IPS-18c (cell line): Measurements from ENCODE around the gene KXD1.

Experiments
- H3K4me3 ChIP-seq: 2 replicates; pipeline ENCODE4 v1.7.0; 2013; ENCODE audit warnings: low read depth, mild to moderate bottlenecking, low read length, moderate library complexity; ENCODE audit not compliant: insufficient read depth
- H3K9me3 ChIP-seq: one replicate; pipeline ENCODE4 v1.6.1; 2013; ENCODE audit warnings: mild to moderate bottlenecking, low read length, moderate library complexity; ENCODE audit not compliant: control insufficient read depth, insufficient read depth

The KXD1 gene

DNA sequence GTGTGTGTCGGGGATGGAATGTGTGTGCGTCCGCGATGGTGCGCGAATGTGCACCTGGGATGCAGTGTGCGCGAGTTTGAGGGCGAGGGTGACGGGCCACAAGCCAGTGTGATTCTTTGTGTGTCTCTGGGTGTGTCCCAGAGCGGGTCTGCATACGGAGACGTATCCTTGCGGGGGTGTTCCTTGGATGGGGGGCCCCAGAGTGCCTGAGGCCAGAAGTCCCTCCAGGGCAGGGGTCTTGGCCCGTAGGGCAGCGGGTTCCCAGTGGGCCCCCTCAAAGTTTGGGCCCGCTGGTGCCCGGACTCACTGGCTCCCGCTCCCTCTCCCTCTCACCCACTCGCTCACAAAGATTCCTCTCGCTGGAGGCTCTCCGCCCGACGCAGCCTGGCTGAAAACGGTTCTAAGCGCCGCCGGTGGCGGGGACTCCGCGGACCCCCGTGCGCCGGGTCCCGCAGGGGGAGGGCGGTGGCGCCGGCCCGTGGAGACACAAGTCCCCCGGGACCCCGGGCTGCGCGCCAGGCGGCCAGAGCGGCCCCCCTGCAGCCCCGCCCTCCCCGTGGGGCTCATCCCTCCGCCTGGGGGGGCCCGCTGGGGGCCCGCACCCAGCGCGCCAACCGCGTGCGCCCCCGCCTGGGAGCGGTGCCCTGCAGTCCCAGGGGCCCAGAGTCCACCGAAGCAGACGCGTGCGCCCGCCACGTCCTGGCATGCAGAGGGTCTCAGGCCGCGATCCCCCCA, 48.0 kb downstream of the KXD1 start:
- peak overlapping the region; percentile 20; the same call in 1 of the 2 replicates for H3K4me3 ChIP-seq

DNA sequence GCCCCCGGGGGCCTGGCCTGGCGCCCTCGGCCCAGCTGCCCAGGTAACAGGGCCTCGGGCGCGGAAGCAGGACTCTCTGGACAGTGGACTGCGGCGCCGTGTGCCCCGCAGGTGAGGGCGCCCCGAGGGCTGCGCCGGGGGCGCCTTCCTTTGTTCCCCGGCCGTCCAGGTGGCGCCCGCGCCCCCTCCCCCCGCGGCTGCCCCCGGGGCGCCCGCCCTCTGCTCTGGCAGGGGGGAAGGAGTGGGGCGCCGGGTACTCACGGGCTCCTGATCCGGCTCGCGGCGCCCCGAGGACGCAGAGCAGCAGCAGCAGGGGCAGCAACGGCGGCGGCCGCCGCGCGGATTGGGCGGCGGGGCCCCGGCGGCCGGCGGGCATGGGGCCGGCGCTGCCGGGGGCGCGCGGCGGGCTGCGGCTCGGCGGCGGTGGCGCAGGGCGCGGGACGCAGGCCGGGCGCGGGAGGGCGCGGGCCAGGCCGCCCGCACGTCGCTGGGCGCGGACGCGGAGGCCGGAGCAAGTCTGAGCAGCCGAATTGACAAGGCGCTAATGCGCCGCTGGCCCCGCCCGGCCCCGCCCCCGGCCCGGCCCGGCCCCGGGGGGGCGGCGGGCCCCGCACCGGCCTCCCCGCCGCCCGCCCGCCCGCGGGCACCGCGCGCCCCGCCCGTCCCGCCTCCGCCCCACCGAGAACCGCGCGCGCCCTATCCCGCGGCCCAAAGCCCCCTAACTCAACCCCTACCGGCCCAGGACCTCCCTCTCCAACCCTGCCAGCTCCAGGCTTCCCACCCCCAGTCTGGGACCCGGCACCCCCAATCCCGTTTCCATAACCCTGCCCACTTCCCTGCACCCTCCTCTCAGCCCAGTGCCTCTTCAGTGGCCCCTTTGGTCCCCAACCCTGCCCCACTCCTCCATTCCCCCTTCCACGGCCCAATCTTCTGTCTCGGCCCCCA, 48.9 kb downstream of the KXD1 start, which contains the start of gene CRLF1:
Gene CRLF1 (minus strand): TSS at position 519 of the 945 bp plus-strand sequence. CDS start 143 bp downstream, at position 376.
- peaks cover 2% of the 10 kb centered on the region for H3K9me3 ChIP-seq
- H3K4me3 ChIP-seq, result peak within 1 kb of the TSS; percentile 20; the same call in 1 of the 2 replicates

More for the DNA sequence above, 48.0 kb downstream of the KXD1 start:
- peaks cover 2% of the 10 kb centered on the region for H3K9me3 ChIP-seq

DNA sequence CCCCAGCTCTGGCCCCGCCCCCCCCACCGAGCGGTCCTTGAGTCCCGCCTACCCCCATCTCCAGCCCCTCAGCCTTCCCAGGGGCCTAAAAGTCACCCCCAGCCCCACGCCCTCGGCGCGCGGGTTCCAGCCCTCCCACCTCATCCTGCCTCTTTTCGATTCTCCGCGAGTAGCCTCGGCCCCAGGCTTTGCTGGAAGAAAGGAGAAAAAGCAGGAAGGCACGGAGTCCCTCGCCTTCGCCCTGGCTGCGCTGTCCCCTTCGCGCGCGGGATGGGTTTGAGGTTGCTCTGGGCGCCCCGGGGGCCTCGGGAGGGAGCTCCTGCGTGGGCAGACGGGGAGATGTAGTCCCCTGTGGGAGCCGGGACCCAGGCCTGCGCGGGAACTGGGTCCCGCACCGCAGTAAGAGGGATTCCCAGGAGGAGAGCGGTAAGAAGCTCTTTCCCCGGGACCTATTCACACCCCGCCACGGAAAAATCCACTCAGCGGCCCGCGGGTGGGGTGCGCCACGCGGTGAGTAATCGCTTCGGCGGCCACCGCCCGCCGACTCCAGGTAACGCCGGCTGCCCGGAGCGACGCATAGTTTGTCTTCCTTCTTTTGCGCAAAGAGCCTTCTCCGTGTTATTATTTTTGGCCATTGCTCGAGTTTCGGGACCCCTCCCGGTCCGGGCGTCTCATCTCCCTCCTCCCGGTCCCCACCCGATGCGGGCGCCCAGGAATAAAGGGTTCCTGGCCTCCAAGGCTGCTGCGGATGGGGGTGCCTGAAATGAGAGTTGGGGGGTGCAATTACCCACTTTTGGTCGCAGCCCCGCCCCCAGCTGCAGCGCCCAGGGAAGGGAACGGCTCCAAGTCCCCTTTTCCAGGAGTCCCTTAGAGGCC, 49.8 kb downstream of the KXD1 start:
- Histone ChIP-seq H3K4me3 (no peak overlapping the region), H3K9me3 (peaks cover 2% of the 10 kb centered on the region)

DNA sequence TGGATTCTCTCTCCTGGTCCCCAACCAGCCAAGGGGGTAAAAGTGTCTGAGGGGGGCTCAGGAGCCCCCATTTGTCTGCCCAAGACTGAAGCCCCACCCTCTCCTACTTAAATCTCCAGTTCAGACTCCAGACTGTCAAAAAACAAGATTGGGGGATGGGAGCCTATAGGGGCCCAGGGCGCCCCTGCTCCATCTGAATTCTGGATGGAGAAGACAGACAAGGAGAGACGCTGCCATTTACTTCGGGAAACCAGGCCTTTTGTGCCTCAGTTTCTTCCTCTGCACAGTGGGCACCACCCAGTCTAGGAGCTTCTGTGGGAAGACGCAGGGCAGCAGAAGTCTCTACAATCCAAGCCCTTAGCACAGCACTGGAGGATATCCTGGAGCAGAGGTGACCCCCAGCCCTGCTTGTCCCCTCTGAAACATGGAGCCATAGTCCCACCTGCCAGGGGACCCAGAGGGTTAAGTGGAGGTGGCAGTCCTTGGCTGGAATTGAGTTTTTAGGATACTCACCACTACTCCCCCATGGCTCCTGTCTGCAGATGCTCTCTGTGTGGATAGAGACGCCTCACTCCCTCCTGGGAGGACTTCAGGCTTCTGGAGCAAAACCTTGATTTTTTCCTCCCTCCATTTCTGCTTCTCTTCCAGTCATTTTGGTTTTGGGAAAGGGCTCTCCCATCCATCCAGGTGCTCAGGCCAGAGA, 50.6 kb downstream of the KXD1 start:
- no peak overlapping the region; the same call in 1 of the 2 replicates for H3K4me3 ChIP-seq
- peaks cover 2% of the 10 kb centered on the region for H3K9me3 ChIP-seq

DNA sequence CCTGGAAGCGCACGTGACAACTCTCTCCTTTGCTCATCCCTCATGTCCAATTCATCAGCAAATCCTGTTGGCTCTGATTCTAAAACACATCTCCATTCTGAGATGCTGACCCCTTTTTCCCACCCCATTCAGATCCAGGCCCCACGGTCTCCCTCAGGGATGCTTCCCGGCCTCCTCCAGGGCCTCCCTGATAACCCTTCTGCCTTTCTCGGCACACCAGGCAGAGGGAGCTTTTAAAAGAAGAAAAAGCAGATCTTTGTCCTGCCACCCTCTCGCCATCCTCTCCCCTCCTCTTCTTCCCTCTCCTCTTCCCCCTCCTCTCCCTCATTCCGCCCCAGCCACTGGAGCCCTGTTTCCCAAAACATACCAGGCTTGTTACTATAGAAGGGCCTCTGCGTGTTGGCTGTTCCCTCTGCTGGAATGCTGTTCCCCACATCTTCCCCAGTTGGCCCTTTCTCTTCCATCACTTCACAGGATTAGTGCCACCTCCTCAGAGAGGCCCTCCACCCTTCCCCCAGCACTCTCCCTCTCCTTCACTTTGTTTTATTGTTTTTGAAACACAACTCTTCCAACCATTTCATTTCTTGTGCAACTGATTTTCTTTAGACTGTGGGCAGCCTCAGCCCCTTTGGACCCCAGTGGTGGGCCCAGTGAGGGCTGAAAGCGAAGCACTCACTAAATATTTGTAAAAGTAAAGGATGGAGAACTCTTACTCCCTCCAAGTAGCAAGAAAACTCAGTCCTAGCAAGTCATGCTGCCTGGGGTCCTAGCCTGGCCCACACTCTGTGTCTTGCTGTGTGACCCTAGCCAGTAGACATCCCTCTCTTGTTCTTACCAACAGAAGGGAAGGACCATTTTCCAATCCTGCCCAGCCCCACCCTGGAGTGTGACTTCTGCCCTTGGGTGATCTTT, 51.4 kb downstream of the KXD1 start:
- H3K4me3 ChIP-seq, result no peak overlapping the region

DNA sequence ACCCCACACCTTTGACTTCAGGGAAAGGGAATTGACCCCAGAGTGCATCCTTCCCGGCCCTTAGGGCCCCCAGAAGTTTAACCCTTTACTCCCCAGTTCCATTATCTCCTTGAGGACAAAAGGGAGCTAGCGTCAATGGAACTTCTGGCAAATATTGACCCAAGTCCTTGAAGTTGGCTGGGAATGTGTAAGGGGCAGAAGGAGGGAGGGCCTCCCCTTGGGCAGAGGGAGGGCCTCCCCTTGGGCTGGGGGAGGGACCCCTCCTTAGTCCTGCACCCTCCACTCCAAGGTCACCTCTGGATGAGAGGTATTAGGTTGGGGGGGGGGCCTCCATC, 52.0 kb downstream of the KXD1 start:
- Histone ChIP-seq H3K9me3 (peaks cover 2% of the 10 kb centered on the region), H3K4me3 (no peak overlapping the region)

More for the DNA sequence above, 51.4 kb downstream of the KXD1 start:
- H3K9me3 ChIP-seq, result peaks cover 2% of the 10 kb centered on the region

DNA sequence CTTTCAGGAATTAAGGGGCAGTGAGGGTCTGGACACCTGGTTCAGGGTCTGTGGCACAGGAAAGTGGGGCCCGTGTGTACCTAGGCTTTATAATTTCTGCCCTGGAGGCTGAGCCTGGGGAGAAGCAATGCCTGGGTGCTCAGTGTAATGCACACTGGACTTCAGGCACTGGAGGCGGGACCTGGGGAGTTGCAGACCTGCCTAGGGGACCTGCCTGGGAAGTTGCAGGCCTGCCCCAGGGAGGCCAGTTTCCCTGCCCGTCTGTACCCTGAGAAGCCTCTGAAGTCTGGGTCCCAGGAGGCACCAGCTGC, 52.5 kb downstream of the KXD1 start:
- peaks cover 2% of the 10 kb centered on the region for H3K9me3 ChIP-seq
- no peak overlapping the region for H3K4me3 ChIP-seq

DNA sequence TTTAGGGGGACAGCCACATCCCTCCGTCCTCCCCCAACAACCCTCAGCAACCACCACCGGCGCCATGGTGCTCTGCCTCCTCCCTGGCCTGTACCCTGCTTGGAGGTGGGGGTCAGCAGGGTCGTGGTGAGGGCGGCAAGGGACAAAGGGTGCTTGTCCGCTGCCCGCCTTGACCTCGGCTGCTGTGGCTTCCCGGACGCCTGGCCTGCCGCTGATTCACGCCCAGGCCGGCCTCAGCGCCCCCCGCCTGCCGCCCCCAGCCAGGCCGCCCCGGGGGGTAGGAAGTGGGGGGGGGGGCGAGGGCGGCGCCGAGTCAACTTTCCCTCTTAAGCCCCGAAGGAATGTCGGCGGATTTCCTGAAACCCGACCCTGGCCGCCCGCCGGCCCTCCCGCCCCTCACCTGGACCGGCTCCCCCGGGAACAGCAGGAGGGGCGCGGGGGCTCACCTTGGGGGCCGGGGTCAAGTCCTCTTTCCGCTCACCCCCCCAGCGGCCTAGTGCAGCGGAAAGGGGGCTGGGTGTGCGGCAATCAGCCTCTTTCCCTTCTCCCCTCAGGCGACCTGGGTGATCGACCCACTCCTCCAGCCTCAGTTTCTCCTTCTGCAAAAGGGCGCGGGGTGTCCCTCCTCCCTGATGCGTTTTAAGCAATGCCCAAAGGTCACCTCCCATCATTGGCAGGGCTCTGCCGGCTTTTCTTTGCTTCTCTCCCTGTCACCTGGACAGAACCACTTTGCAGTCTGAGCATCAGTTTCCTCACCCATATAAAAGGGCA, 53.1 kb downstream of the KXD1 start:
- H3K4me3 ChIP-seq, result 0 out of 2 replicates have a peak overlapping the region, but pooled peaks have one; percentile 24
- peaks cover 4% of the 10 kb centered on the region for H3K9me3 ChIP-seq

DNA sequence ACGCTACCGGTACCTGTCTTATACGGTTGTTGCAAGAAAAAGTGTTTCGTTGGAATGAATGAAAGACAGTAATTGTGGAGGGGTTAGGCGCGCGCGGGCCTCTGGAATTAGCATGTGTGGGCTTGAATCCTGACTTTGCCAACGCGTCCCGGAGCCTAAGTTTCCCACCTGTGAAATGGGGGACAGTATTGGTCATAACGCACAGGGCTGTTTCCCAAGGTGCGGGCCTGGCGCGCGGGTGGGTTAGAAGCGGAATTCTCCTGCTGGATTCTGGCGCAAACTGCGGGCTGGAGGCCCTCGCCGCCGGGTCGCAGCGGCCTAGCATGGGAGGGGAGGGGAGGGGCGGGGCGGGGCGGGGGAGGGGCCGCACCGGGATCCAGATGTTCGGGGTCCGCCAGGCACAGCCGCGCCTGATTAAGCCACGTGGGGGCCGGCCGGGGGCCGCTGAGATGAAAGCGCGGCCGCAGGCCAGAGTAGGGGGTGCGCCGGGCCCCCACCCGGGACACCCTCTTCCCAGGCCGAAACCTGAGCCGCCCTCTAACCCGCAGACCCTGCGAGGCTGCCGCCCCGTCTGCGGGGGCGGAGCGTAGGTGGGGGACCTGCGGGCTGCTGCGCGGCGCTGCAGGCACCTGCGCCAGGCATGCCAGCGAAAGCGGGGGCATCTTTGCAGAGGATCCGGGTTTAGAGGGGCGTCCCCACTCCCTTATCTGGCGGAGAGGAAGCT, 53.8 kb downstream of the KXD1 start:
- peaks cover 4% of the 10 kb centered on the region for H3K9me3 ChIP-seq
- H3K4me3 ChIP-seq, result peak overlapping the region; percentile 56; the same call in 1 of the 2 replicates

DNA sequence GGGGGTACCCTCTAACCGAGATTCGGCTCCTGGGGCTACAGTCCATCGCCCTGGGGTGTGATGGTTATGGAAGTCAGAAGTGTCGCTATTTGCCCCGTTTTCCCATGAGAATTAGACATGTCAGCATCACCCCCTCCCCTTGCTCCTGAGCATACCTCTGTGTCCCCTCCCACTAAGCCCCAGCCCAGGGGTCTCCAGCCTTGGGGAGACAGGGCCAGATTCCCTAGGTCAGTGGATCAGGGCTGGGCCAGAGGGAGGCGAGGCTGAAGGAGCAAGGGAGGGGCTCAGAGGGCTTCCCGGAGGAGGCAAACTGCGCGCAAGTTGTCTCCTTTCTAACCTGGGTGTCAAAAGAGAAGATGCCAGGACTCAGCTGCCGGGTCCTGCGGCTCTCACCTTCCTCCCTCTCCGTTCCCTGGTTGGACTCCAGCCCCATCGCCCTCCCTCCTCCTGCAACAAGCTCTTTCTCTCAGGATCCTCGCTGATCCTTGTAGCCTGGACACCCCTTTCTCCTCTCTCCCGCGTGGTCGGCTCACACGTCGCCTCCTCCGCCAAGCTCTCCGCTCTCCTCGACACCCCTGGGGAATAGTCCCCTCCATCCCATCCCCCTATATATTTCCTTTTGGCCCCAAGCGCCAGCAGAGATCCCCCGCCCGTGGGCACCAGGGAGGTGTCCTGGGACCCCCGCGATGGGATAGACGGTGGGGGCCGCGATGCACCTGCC, 54.5 kb downstream of the KXD1 start:
- peaks cover 4% of the 10 kb centered on the region for H3K9me3 ChIP-seq

DNA sequence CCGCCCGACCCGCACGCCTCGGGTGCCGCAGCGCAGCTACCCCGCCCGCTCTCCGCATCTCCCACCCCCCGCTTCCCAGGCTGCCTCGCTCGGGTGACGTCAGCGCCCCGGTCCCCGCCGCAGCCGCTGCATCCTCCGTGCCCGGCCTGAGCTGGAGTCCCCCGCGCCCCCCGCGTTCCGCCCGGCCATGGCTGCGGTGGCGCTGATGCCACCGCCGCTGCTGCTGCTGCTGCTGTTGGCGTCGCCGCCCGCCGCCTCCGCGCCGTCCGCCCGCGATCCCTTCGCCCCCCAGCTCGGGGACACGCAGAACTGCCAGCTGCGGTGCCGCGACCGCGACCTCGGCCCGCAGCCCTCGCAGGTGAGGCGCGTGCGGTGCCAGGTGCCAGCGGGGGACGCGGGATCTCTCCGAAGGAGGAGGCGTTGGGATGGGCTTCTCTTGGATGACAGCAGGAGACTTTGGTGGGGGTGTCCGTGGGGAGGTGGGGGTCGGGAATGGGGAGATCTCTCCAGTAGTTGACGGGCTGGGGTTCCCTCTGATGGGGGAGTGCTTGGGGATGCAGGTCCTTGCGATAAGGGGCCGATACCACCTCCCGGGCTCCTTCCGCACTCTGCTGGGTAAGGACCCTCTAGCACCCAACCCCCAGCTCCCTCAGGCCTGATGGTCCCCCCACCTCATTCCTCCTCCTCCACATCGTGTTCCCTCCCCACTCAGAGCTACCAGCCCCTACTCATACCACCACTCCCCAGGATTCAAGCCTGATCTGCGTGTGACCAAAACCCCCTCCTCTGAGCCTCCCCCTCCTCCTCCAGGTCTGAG, 55.3 kb downstream of the KXD1 start, which contains the start of gene TMEM59L:
Gene TMEM59L (plus strand): TSS at position 99 of the 817 bp plus-strand sequence. CDS start 89 bp downstream, at position 188.
- Histone ChIP-seq H3K4me3 (peak within 1 kb of the TSS; percentile 56), H3K9me3 (peaks cover 4% of the 10 kb centered on the region)

More for the DNA sequence above, 54.5 kb downstream of the KXD1 start:
- H3K4me3 ChIP-seq, result peak overlapping the region; percentile 56

DNA sequence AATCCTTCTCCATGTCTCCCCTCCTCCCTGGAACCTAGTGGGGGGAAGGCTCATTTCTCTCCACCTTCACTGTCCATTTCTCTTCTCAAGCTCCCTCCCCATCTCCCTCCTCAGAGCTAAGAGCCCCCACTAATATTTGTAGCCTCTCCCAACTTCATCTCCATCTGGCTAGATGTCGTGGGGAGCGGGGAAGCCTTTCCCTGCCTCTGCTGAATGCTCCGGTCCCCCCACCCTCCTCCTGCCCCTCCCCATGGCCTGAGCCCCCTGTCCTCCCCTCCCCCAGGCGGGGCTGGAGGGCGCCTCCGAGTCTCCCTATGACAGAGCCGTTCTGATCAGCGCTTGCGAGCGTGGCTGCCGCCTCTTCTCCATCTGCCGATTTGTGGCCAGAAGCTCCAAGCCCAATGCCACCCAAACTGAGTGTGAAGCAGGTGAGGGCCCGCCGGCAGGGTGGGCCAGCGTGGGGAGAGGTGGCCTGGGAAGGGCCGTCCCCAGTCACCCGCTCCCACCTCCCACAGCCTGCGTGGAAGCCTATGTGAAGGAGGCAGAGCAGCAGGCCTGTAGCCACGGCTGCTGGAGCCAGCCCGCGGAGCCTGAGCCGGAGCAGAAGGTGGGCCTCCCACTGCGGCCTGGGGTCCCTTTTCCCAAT, 56.0 kb downstream of the KXD1 start:
- Histone ChIP-seq H3K4me3 (no peak overlapping the region; the same call in 1 of the 2 replicates), H3K9me3 (peaks cover 4% of the 10 kb centered on the region)

DNA sequence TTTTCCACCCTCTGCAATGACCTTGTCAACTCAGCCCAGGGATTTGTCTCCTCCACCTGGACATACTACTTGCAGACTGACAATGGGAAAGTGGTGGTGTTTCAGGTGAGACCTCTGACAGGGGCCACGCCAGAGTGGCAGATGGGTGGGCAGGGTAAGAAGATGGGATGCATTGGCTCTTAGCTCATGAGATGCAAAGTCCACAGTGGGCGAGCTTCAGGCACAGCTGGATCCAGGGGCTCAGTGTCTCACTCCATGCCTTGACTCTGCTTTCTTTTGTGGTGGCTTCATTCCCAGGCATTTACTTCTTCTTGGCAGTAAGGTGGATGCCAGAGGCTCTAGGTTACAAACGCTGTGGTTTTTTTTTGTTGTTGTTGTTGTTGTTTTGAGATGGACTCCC, 58.4 kb downstream of the KXD1 start:
- Histone ChIP-seq H3K4me3 (no peak overlapping the region), H3K9me3 (peaks cover 2% of the 10 kb centered on the region)
